BE2C (cell line): ENCODE results near the gene USP24.

Experiments
- DNase-seq: peaks from one replicate; pipeline ENCODE4 v3.0.0-alpha.2; 2020
- H3K27me3 ChIP-seq: fragments of 250-450 bp; sonication (Bioruptor Pico); 2 replicates; pipeline ENCODE4 v1.5.1; 2020; ENCODE audit warnings: mild to moderate bottlenecking
- H3K36me3 ChIP-seq: fragments of 250-450 bp; sonication (Bioruptor Pico); 2 replicates; pipeline ENCODE4 v1.5.1; 2020; ENCODE audit warnings: mild to moderate bottlenecking
- H3K4me1 ChIP-seq: fragments of 250-450 bp; sonication (Bioruptor Pico); 2 replicates; pipeline ENCODE4 v1.5.1; 2020
- H3K4me3 ChIP-seq: 2 replicates; pipeline ENCODE4 v1.5.1; 2011; ENCODE audit warnings: low read depth, low read length
- H3K9me3 ChIP-seq: fragments of 250-450 bp; sonication (Bioruptor Pico); 2 replicates; pipeline ENCODE4 v1.5.1; 2020
- TF ChIP-seq, protein P1 (sequence below): IDR thresholded peaks from 2 replicates; pipeline ENCODE4 v1.5.1; 2012; ENCODE audit warnings: mild to moderate bottlenecking, low read depth, low read length

USP24 gene

DNA sequence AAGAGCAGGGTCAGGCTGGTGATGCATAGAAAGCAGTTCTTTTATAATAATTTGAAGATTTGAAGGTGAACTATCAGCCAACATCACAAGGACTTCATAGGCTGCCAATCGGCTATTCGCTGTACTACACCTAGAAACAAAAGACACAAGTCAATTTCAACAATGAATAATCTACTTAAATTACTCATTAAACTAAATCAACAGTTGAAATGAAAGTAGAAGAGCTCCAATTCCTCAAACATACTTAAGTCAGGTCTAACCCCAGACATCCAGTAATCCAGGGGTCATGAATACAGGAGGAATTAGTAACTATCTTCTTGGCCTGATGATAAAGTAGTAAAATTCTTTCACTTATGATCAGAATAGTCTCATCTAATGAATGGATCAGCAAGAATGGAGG is 111.3 kb downstream of the USP24 start:
- Histone ChIP-seq H3K4me1 (no peaks in the 10 kb centered on the region), H3K4me3 (no peak overlapping the region), H3K36me3 (no peaks in the 10 kb centered on the region), H3K27me3 (no peaks in the 10 kb centered on the region), H3K9me3 (no peaks in the 10 kb centered on the region)
- TF ChIP-seq, protein P1, sequence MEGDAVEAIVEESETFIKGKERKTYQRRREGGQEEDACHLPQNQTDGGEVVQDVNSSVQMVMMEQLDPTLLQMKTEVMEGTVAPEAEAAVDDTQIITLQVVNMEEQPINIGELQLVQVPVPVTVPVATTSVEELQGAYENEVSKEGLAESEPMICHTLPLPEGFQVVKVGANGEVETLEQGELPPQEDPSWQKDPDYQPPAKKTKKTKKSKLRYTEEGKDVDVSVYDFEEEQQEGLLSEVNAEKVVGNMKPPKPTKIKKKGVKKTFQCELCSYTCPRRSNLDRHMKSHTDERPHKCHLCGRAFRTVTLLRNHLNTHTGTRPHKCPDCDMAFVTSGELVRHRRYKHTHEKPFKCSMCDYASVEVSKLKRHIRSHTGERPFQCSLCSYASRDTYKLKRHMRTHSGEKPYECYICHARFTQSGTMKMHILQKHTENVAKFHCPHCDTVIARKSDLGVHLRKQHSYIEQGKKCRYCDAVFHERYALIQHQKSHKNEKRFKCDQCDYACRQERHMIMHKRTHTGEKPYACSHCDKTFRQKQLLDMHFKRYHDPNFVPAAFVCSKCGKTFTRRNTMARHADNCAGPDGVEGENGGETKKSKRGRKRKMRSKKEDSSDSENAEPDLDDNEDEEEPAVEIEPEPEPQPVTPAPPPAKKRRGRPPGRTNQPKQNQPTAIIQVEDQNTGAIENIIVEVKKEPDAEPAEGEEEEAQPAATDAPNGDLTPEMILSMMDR = no peak
- DNase-seq = no peak

DNA sequence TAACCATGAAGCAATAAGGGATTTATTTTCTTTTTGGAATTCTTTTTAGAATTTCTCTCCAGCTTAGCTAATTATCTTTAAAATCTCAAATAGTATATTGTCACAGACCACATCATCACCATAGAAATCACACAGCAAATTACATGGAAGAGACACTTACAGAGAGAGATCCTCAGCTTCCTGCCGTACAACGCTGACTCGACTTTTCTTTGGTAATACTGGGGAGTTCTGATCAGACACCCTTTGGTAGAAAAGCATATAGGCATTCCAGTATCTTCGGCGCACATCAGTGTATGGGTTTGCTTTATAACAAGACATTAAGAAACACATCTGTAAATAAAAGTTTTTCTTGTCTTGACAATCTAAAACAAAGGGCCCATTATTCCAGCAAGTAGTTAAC is 120.1 kb downstream of the USP24 start:
- no peak for DNase-seq
- peaks cover 6% of the 10 kb centered on the region for H3K36me3 ChIP-seq
- TF ChIP-seq, protein P1 = no peak
- H3K4me3 ChIP-seq = no peak overlapping the region
- H3K9me3 ChIP-seq = no peaks in the 10 kb centered on the region
- H3K27me3 ChIP-seq = no peaks in the 10 kb centered on the region
- no peaks in the 10 kb centered on the region for H3K4me1 ChIP-seq

DNA sequence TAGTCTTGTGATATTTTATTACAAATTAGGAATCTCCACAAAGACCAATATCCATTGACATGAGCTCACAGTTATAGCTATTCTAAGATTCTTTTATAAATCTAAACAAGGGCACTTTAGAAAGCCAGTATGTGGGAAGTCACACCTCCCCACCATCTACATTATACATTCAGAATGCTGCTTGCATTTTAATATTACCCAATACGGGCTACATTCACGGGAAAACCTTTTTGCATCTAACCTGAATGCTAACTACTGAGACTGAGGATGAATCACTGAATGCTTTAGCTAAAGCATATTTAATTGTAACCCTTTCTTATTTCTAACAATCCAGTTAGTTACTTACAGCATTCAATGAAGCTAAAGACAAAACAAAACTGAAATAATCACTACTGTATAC is 122.7 kb downstream of the USP24 start:
- no peaks in the 10 kb centered on the region for H3K4me1 ChIP-seq
- H3K4me3 ChIP-seq = no peak overlapping the region
- H3K9me3 ChIP-seq = no peaks in the 10 kb centered on the region
- DNase-seq = no peak
- TF ChIP-seq, protein P1 = no peak
- no peaks in the 10 kb centered on the region for H3K27me3 ChIP-seq
- H3K36me3 ChIP-seq = peaks cover 6% of the 10 kb centered on the region

DNA sequence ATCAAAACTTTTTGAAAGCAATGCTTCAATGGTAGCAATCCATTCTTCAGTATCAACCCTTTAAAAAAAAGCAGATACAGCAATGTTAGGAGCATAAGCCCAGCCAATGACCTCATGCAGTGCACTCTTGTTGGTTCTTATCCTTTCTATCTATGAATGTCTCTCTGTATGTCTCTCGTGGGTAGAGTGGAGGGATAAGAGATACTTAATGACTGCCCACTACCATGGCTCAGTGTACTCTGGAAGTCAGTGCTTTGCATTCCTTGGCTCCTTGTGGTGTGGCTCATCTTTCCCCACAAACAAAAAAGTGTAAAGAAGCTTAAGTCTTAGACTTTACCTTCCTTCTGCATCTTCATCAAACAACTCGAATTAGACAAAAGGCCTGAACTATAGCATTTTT is 125.5 kb downstream of the USP24 start:
- DNase-seq = no peak
- Histone ChIP-seq H3K9me3 (no peaks in the 10 kb centered on the region), H3K4me1 (no peaks in the 10 kb centered on the region), H3K27me3 (no peaks in the 10 kb centered on the region), H3K36me3 (peaks cover 6% of the 10 kb centered on the region), H3K4me3 (no peak overlapping the region)
- TF ChIP-seq, protein P1 = no peak

DNA sequence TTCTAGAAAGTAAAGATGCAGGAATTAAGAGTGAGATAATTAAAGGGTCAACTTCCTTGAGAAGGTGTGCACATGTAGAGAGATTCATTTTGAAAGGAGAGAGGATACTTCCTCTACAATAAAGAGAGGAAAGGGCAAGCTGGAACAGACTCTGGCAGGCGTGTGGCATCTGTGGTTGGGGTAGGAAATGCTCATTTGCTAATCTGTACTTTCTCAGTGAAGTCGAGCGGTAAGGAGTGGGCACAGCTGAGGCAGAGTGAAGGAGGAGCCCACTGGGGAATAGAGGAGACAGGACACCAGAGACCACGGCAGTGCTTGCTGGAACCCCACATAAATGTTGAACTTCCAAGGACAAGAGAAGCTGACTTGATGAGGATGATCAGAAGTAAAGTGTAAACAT is 126.8 kb downstream of the USP24 start:
- Histone ChIP-seq H3K27me3 (no peaks in the 10 kb centered on the region), H3K4me3 (no peak overlapping the region), H3K9me3 (no peaks in the 10 kb centered on the region), H3K36me3 (peaks cover 2% of the 10 kb centered on the region), H3K4me1 (no peaks in the 10 kb centered on the region)
- TF ChIP-seq, protein P1 = no peak
- DNase-seq = no peak

DNA sequence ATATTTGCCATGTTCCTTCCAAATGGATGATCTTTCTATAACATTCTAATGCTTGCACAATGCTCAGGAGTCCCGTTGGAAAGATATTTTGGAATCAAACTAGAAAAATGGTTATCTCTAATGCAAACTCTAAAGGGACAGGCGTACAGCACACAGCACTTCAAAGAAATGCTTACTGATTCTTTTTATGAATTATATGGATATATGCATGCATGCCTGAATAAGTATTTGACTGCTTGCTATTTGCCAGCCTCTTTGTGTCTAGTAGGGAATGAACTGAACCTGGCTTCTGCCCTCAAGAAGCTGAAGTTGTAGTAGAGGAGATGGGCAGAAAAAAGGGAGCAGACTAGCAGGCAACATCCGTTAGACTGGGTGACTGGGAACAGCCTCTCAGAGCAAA is 127.7 kb downstream of the USP24 start:
- Histone ChIP-seq H3K4me3 (no peak overlapping the region), H3K9me3 (no peaks in the 10 kb centered on the region), H3K27me3 (no peaks in the 10 kb centered on the region), H3K36me3 (no peaks in the 10 kb centered on the region; the same call in 1 of the 2 replicates), H3K4me1 (no peaks in the 10 kb centered on the region)
- no peak for DNase-seq
- TF ChIP-seq, protein P1 = no peak
